ENCODE data around the gene CD3G. TPM values are rescaled to one million over a fixed set of nuclear protein-coding genes. Genes with fewer than 3 reads are reported as not detected.
"Not testable (repeated sequence)": the region's sequence is repeated elsewhere in the genome, so short reads cannot be mapped to it uniquely, and the experiment has no call there.

The CD3G gene
- polyA plus RNA-seq, 1 donor from 2014 or later, result 12.9 TPM

DNA sequence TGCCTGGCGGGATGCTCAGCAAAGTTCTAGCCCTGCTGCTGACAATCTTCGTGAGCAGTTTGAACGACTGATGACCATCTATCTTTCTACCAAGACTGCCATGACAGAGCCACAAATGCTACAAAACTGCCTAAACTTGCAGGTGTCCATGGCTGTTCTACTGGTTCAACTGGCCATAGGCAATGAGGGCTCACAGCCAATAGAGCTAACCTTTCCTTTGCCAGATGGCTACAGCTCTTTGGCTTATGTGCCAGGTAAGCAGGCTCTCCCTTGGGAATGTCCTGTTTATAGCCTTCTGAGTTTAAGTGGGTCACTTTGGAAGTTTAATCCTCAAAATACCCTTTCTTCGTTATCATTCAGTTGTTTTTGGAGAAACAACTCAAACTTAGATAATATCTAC lies 35.4 kb downstream of the CD3G start:
- H3K36me3 Mint-ChIP-seq, result peaks cover 5% of the 10 kb centered on the region

DNA sequence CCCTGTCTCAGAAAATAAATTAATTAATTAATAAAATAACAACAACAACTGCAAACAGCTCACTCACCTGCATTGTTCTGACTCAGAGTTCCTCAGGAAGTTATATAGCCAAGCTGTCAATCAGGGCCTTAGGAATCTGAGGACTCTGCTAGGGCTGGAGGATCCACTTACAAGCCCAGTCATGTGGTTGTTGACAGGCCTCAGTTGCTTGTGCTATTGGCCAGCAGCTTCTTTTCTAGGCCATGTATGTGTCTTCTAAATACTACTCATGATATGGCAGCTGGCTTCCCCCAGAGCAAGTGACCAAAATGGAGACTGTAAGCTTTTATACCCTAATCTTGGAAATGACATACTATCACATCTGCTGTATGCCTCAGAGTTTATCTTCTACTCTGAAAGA lies 36.4 kb downstream of the CD3G start:
- Mint-ChIP-seq H3K4me1 (peaks cover 0 to 6% (median 0%) of the 10 kb centered on the region in 3 donors), H3K36me3 (peaks cover 5% of the 10 kb centered on the region), H3K27me3 (no peaks in the 10 kb centered on the region), H3K27ac (no peak overlapping the region), H3K9me3 (no peaks in the 10 kb centered on the region), H3K4me3 (no peak overlapping the region)

More for the DNA sequence above, 35.4 kb downstream of the CD3G start:
- Mint-ChIP-seq H3K27me3 (no peaks in the 10 kb centered on the region), H3K9me3 (no peaks in the 10 kb centered on the region), H3K4me3 (no peak overlapping the region), H3K4me1 (peaks cover 0 to 6% (median 0%) of the 10 kb centered on the region in 3 donors), H3K27ac (no peak overlapping the region)

DNA sequence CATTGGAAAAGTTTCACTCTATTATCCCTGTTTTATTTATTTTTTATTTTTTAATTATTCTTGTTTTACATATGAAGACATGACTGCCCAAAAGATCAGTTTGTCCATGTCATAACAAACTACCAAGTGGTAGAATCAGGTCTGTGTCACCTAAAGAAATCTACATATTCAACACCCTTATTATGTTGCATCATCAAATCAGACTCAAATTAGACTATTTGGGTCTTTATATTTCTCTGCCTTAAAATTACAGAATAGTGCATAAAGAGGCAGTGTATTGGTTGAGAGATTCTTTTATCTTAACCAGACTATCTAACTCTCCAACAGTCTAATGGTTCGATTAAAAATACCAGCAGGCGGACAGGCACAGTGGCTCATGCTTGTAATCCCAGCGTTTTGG lies 38.8 kb downstream of the CD3G start:
- Mint-ChIP-seq H3K4me1 (peaks cover 0 to 2% (median 0%) of the 10 kb centered on the region in 3 donors), H3K36me3 (no peaks in the 10 kb centered on the region), H3K4me3 (no peak overlapping the region), H3K9me3 (no peaks in the 10 kb centered on the region), H3K27me3 (no peaks in the 10 kb centered on the region), H3K27ac (no peak overlapping the region)

DNA sequence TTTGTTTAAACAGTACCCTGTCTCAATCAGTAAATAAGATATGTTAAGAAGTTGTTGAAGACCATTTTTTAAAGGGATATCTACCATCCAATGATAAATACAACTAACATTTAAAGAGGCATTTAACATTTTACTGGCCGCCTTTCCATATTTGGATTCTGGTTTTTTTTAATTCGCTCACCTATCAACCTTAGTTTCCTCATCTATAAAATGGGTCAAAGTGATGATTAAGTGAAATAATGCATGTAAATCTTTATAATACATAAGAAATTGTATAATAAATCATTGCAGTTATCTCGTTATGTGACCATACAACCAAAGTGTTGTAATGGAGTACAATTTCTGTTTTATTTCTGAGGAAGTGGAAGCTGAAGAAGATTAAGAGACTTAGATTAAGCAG lies 39.5 kb downstream of the CD3G start:
- Mint-ChIP-seq H3K36me3 (no peaks in the 10 kb centered on the region), H3K27me3 (no peaks in the 10 kb centered on the region), H3K27ac (no peak overlapping the region), H3K9me3 (no peaks in the 10 kb centered on the region), H3K4me3 (no peak overlapping the region), H3K4me1 (peaks cover 0 to 2% (median 0%) of the 10 kb centered on the region in 3 donors)

DNA sequence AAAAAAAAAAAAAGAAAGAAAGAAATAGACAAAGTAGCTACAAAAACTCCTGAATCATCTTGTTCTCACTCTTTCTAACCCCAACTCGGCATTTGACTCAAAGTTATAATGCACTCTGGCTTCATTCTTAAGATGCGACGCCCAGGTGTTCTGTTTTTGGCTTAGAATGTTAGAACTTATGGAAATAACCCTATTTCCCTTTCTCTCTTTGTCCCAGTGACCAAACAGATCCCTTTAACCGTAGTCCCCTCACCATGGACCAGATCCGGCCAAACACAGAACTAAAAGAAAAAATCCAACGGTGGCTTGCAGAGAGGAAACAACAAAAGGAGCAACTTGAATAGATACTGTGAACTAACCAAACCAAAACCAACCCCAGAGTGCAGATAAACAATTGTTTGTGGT lies 52.0 kb downstream of the CD3G start:
- Mint-ChIP-seq H3K27ac (peak overlapping the region; percentile 40 to 73 (median 65)), H3K36me3 (peaks cover 3% of the 10 kb centered on the region), H3K27me3 (no peaks in the 10 kb centered on the region), H3K4me3 (no peak overlapping the region), H3K4me1 (peaks cover 19 to 24% (median 23%) of the 10 kb centered on the region in 3 donors), H3K9me3 (no peaks in the 10 kb centered on the region)

DNA sequence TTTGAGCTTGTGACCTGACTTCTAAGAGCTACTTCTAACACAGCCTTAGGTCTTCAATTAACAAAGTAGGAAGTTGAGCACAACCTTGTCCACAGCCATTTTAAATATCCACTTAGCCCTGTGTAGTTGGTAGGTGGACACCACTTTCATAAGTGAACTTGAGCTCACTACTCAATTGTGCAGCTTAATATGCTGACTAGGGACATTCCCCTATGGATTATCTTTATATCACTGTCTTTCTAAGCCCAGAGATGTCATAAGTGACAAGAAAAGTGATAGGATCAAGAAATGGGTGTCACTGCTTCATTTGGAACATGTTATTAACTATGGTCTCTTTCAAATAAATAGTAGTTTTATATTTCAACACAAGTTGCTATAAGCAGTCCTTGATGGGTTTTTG lies 53.3 kb downstream of the CD3G start:
- H3K36me3 Mint-ChIP-seq, result peaks cover 3% of the 10 kb centered on the region
- H3K27me3 Mint-ChIP-seq, result no peaks in the 10 kb centered on the region
- no peaks in the 10 kb centered on the region for H3K9me3 Mint-ChIP-seq
- peaks cover 29 to 36% (median 31%) of the 10 kb centered on the region in 3 donors for H3K4me1 Mint-ChIP-seq
- H3K4me3 Mint-ChIP-seq, result peak overlapping the region in 1 of 4 donors; percentile 23
- H3K27ac Mint-ChIP-seq, result peak overlapping the region in 2 of 3 donors; percentile 20 to 100

DNA sequence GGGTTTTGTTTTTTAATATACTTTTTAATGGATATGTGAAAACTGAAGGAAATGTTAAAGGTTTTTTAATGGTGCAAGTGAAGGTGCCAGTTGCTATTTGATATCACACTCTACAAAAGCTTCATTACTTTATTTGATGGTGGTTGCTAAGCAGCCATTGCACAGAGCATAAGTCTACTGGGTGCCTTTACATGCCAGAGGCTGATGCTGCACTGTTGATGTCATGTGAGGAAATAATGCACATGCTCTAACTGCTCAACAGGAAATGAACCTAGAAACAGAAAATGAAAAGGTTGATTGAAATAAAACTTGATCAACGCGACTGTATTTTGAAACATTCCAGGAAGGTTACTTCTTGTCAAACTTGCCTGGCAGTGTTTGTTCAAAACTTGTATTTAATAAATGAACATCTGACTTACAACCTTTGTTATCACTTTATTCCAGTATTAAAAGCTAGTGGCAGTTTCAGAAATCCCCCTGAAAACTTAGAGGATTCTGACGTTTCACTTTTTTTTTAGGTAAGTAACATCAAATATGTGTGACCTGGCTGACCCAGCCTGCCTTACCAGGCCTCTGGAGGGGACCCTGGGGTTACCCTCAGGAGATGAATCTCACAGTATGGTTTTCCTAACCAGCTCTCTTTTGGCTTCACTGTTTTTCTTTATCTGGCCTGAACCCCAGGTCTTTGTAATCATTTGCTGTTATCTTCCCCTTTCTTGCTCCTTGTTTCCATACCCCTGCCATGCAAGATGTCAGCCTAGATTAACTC lies 54.8 kb downstream of the CD3G start:
- Mint-ChIP-seq H3K9me3 (no peaks in the 10 kb centered on the region), H3K4me3 (peak overlapping the region; percentile 30 to 98 (median 89)), H3K27ac (peak overlapping the region; percentile 96 to 100 (median 96)), H3K36me3 (peaks cover 3% of the 10 kb centered on the region), H3K27me3 (no peaks in the 10 kb centered on the region), H3K4me1 (peaks cover 29 to 36% (median 35%) of the 10 kb centered on the region in 3 donors)

DNA sequence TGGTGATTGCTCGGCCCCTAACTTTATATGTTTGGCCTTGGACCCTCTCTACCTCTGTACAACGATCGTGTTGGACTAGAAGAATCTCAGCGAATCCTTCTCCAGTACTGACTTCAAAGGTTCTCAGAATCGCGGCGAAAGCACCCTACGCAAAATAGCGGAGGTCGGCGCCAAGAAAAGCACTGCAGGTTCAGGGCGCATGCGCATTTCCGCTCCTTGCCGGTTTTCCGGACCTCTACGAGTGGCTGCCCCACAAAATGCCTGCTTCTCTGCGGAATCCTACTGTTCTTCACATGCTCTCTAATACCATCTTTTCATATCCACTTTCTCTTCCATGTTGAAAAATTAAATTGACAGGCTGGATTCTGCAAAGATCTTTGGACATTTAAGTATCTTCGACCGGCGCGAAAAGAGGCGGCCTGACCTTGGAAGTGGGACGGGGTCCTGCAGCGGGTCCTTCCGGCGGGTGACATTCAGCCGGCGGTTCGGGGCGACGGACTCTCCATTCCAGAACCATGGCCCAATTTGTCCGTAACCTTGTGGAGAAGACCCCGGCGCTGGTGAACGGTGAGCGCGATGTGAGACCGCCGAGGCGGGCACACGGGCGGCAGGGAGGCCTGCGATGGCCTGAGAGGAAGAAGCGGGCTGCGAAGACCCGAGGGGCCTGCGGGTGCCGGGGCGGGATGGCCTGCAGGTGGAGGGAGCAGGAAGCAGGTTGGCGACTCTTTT lies 57.2 kb downstream of the CD3G start, which contains the start of gene ATP5MG:
Gene ATP5MG (plus strand): TSS at position 456 of the 729 bp plus-strand sequence. CDS start 60 bp downstream, at position 516.
- H3K4me1 Mint-ChIP-seq, result peaks cover 34 to 49% (median 46%) of the 10 kb centered on the region in 3 donors
- peak within 1 kb of the TSS; percentile 96 to 100 (median 99) for H3K27ac Mint-ChIP-seq
- H3K9me3 Mint-ChIP-seq, result no peaks in the 10 kb centered on the region
- H3K4me3 Mint-ChIP-seq, result peak within 1 kb of the TSS; percentile 97 to 98 (median 98)
- H3K36me3 Mint-ChIP-seq, result no peaks in the 10 kb centered on the region
- H3K27me3 Mint-ChIP-seq, result no peaks in the 10 kb centered on the region

DNA sequence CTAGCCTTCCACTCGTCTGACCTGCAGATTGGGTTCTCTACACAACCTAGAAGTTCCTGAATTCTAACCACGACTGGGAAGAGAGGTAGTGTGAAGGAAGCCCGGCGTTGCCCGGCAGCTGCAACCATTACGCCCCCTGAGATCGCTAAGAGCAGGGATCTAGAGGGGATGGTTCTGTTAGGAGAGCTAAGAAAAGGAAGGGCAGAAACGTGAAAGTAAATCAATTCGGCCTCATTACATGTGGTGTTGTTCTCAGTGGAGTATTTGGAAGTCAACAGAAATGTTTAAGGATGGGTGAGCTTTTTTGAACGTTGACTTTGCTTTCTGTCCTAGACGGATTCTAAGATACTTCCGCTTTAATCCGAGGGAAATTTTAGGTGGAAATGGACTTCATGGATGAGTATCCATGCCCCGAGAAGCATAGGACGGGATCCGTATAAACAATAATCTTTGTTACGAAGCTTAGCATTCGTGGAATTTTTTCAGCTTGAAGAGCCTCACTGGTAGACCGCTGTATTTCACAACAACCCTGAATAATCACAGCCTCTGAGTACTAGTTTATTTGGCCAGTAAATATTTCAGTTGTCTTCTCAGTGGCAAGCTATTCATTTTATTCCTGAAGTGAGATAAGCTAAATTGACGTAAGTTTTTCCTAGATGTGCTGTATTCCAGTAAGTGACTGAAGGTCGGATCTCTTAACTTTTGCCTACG lies 57.9 kb downstream of the CD3G start:
- Mint-ChIP-seq H3K4me1 (peaks cover 34 to 51% (median 49%) of the 10 kb centered on the region in 3 donors), H3K27me3 (no peaks in the 10 kb centered on the region), H3K4me3 (peak overlapping the region; percentile 97 to 98 (median 98)), H3K36me3 (no peaks in the 10 kb centered on the region), H3K9me3 (no peaks in the 10 kb centered on the region), H3K27ac (peak overlapping the region; percentile 96 to 100 (median 99))

DNA sequence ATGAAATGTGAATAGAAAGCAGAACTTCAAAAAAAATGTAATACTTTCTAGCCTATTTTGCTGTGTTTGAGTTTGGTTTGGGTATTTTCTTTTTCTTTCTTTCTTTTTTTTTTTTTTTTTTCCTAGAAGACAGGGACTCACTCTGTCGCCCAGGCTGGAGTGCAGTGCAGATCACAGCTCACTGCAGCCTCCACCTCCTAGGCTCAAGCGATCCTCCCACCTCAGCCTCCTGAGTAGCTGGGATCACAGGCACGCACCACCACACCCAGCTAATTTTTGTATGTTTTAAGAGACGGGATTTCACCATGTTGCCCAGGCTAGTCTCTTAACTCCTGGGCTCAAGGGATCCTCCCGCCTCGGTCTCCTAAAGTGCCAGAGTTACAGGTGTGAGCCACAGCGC lies 58.5 kb downstream of the CD3G start:
- Mint-ChIP-seq H3K4me1 (peaks cover 34 to 51% (median 49%) of the 10 kb centered on the region in 3 donors), H3K4me3 (peak overlapping the region; percentile 97 to 98 (median 98)), H3K27ac (peak overlapping the region in 2 of 3 donors; percentile 50 to 99)
- H3K27me3 Mint-ChIP-seq, H3K9me3 Mint-ChIP-seq, H3K36me3 Mint-ChIP-seq: not testable (repeated sequence)

Other genes starting within 250 kb of the CD3G start
- gene SCN4B, start 191.5 kb upstream of the CD3G start, polyA plus RNA-seq, result not detected
- not detected for gene SCN2B, start 167.7 kb upstream of the CD3G start, polyA plus RNA-seq
- gene JAML, start 119.3 kb upstream of the CD3G start, polyA plus RNA-seq, result 5.9 TPM
- 0.95 TPM for gene MPZL3, start 92.0 kb upstream of the CD3G start, polyA plus RNA-seq
- gene MPZL2, start 80.0 kb upstream of the CD3G start, polyA plus RNA-seq, result not detected
- gene CD3E, start 39.6 kb upstream of the CD3G start, polyA plus RNA-seq, result 31.4 TPM
- gene CD3D, start 1.6 kb upstream of the CD3G start, polyA plus RNA-seq, result 31.6 TPM
- 18.3 TPM for gene UBE4A, start 15.3 kb downstream of the CD3G start, polyA plus RNA-seq
- 547 TPM for gene ATP5MG, start 57.3 kb downstream of the CD3G start, polyA plus RNA-seq
- gene KMT2A, start 92.1 kb downstream of the CD3G start, polyA plus RNA-seq, result 23.6 TPM
- 0.55 TPM for gene TTC36, start 183.1 kb downstream of the CD3G start, polyA plus RNA-seq
- 11.2 TPM for gene TMEM25, start 186.8 kb downstream of the CD3G start, polyA plus RNA-seq
- 6.2 TPM for gene IFT46, start 221.6 kb downstream of the CD3G start, polyA plus RNA-seq
- gene ARCN1, start 228.1 kb downstream of the CD3G start, polyA plus RNA-seq, result 97.5 TPM

Data from IgD-negative memory B cell (primary cell).